A549 (cell line): ENCODE data around the gene PLTP.

ENCODE experiments used
- BHLHE40 ChIP-seq: IDR thresholded peaks from 2 replicates; pipeline ENCODE4 v1.6.1; 2012; ENCODE audit warnings: low read depth, low read length, inconsistent platforms
- CEBPB ChIP-seq, 2 experiments: fragments of >200 bp in 1 of 2; sonication (Bioruptor Twin) in 1 of 2; formaldehyde crosslinking in 1 of 2; IDR thresholded peaks; 2 replicates each; pipeline ENCODE4 v1.6.1; 2012 to 2016
- EP300 ChIP-seq, 2 experiments: fragments of >200 bp; sonication (Bioruptor Twin); formaldehyde crosslinking; IDR thresholded peaks; 2 replicates in 1 of 2; 3 replicates in 1 of 2; pipeline ENCODE4 v1.6.1; 2016 to 2017
- HDAC2 ChIP-seq: fragments of 200-600 bp; sonication (generic); IDR thresholded peaks from 2 replicates; pipeline ENCODE4 v1.6.1; 2016
- JUN ChIP-seq, 2 experiments: fragments of >200 bp; sonication (Bioruptor Twin); formaldehyde crosslinking; IDR thresholded peaks; 2 replicates in 1 of 2; 3 replicates in 1 of 2; pipeline ENCODE4 v1.6.1; 2016 to 2017
- MAFK ChIP-seq: fragments of 450-650 bp; IDR thresholded peaks from 2 replicates; pipeline ENCODE4 v1.6.1; 2014; ENCODE audit not compliant: partially characterized antibody
- PHF8 ChIP-seq: fragments of 200-600 bp; sonication (generic); IDR thresholded peaks from 2 replicates; pipeline ENCODE4 v1.6.1; 2016; ENCODE audit warnings: low read depth, mild to moderate bottlenecking, antibody characterized with exemption, moderate library complexity, borderline replicate concordance
- POLR2A ChIP-seq: IDR thresholded peaks from 2 replicates; pipeline ENCODE4 v1.6.1; 2012; ENCODE audit warnings: mild to moderate bottlenecking, low read length
- RAD21 ChIP-seq, 2 experiments: fragments of >200 bp in 1 of 2; sonication (Bioruptor Twin) in 1 of 2; formaldehyde crosslinking in 1 of 2; IDR thresholded peaks in 1 of 2; conservative IDR thresholded peaks in 1 of 2; 2 replicates in 1 of 2; 3 replicates in 1 of 2; pipeline ENCODE4 v1.6.1; 2012 to 2018; ENCODE audit warnings: inconsistent platforms in 1 of 2
- TP53 ChIP-seq: fragments of 250-450 bp; sonication (Bioruptor Pico); IDR thresholded peaks from 2 replicates; pipeline ENCODE4 v1.5.0; 2021; ENCODE audit warnings: mild to moderate bottlenecking, moderate library complexity
- TF ChIP-seq, protein P1 (sequence below): fragments of >200 bp; sonication (Bioruptor Twin); formaldehyde crosslinking; IDR thresholded peaks from 3 replicates; pipeline ENCODE4 v1.5.1; 2016
- TF ChIP-seq, protein P2 (sequence below): fragments of 450-650 bp; IDR thresholded peaks from 2 replicates; pipeline ENCODE4 v1.6.1; 2014; ENCODE audit warnings: antibody characterized with exemption
- TF ChIP-seq, protein P3 (sequence below): fragments of 200-600 bp; sonication (generic); IDR thresholded peaks from 2 replicates; pipeline ENCODE4 v1.6.1; 2016; ENCODE audit warnings: antibody characterized with exemption, mild to moderate bottlenecking, moderate library complexity
- TF ChIP-seq, protein P4 (sequence below): fragments of 150-350 bp; IDR thresholded peaks from 2 replicates; pipeline ENCODE4 v1.6.1; 2014; ENCODE audit warnings: low read depth, mild to moderate bottlenecking, low read length

DNA sequence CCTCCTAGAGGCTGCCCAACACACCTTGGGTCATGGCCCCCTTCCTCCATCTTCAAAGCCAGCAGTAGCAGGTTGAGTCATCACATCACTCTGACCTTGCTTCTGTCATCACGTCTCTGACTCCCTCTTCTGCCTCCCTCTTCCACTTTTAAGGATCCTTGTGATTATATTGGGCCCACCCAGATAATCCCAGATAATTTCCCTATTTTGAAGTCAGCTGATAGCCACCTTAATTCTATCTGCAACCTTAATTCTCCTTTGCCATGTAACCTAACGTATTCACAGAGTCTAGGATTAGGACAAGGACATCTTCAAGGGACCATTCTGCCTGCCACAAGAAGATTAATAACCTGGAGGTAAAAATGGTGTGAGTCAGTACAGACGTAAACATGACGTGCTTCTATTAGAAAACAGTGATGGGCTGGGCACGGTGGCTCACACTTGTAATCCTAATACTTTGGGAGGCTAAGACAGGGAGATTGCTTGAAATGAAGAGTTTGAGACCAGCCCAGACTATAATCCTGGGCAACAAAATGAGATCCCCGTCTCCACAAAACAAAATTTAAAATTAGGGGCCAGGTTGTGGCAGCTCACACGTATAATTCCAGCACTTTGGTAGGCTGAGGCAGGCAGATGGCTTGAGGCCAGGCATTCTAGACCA lies 51.3 kb downstream of the PLTP start:
- TF ChIP-seq, protein P1, sequence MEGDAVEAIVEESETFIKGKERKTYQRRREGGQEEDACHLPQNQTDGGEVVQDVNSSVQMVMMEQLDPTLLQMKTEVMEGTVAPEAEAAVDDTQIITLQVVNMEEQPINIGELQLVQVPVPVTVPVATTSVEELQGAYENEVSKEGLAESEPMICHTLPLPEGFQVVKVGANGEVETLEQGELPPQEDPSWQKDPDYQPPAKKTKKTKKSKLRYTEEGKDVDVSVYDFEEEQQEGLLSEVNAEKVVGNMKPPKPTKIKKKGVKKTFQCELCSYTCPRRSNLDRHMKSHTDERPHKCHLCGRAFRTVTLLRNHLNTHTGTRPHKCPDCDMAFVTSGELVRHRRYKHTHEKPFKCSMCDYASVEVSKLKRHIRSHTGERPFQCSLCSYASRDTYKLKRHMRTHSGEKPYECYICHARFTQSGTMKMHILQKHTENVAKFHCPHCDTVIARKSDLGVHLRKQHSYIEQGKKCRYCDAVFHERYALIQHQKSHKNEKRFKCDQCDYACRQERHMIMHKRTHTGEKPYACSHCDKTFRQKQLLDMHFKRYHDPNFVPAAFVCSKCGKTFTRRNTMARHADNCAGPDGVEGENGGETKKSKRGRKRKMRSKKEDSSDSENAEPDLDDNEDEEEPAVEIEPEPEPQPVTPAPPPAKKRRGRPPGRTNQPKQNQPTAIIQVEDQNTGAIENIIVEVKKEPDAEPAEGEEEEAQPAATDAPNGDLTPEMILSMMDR, result no peak
- TF ChIP-seq POLR2A, result no peak
- no peak for TF ChIP-seq HDAC2
- TF ChIP-seq RAD21 (conservative IDR thresholded peaks at IDR 0.05 in 1 of 2, IDR thresholded peaks at IDR 0.05 in 1 of 2), result no peak
- TF ChIP-seq PHF8, result no peak
- TF ChIP-seq JUN (IDR thresholded peaks at IDR 0.05), result no peak
- TF ChIP-seq, protein P2, sequence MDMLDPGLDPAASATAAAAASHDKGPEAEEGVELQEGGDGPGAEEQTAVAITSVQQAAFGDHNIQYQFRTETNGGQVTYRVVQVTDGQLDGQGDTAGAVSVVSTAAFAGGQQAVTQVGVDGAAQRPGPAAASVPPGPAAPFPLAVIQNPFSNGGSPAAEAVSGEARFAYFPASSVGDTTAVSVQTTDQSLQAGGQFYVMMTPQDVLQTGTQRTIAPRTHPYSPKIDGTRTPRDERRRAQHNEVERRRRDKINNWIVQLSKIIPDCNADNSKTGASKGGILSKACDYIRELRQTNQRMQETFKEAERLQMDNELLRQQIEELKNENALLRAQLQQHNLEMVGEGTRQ, result no peak
- TF ChIP-seq BHLHE40, result no peak
- TF ChIP-seq, protein P3, sequence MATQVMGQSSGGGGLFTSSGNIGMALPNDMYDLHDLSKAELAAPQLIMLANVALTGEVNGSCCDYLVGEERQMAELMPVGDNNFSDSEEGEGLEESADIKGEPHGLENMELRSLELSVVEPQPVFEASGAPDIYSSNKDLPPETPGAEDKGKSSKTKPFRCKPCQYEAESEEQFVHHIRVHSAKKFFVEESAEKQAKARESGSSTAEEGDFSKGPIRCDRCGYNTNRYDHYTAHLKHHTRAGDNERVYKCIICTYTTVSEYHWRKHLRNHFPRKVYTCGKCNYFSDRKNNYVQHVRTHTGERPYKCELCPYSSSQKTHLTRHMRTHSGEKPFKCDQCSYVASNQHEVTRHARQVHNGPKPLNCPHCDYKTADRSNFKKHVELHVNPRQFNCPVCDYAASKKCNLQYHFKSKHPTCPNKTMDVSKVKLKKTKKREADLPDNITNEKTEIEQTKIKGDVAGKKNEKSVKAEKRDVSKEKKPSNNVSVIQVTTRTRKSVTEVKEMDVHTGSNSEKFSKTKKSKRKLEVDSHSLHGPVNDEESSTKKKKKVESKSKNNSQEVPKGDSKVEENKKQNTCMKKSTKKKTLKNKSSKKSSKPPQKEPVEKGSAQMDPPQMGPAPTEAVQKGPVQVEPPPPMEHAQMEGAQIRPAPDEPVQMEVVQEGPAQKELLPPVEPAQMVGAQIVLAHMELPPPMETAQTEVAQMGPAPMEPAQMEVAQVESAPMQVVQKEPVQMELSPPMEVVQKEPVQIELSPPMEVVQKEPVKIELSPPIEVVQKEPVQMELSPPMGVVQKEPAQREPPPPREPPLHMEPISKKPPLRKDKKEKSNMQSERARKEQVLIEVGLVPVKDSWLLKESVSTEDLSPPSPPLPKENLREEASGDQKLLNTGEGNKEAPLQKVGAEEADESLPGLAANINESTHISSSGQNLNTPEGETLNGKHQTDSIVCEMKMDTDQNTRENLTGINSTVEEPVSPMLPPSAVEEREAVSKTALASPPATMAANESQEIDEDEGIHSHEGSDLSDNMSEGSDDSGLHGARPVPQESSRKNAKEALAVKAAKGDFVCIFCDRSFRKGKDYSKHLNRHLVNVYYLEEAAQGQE, result no peak
- no peak for TF ChIP-seq EP300 (IDR thresholded peaks at IDR 0.05)
- no peak for TF ChIP-seq MAFK
- no peak for TF ChIP-seq TP53 (CRISPR knock-in tag)
- no peak for TF ChIP-seq CEBPB (IDR thresholded peaks at IDR 0.05)
- TF ChIP-seq, protein P4, sequence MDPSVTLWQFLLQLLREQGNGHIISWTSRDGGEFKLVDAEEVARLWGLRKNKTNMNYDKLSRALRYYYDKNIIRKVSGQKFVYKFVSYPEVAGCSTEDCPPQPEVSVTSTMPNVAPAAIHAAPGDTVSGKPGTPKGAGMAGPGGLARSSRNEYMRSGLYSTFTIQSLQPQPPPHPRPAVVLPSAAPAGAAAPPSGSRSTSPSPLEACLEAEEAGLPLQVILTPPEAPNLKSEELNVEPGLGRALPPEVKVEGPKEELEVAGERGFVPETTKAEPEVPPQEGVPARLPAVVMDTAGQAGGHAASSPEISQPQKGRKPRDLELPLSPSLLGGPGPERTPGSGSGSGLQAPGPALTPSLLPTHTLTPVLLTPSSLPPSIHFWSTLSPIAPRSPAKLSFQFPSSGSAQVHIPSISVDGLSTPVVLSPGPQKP, result no peak
